K562 (cell line): Measurements from ENCODE around the gene LYPD5. TPM values are rescaled to one million over a fixed set of nuclear protein-coding genes. Genes with fewer than 3 reads are reported as not detected.

ENCODE experiments used
- BRCA1 ChIP-seq, 2 experiments: fragments of 450-650 bp in 1 of 2; sonication (generic) in 1 of 2; formaldehyde crosslinking in 1 of 2; IDR thresholded peaks; 2 replicates each; pipeline versions ENCODE4 v1.5.0 to v1.6.1; 2017 to 2020; ENCODE audit warnings: mild to moderate bottlenecking in 1 of 2, missing genetic modification reagents in 1 of 2
- DLX4 ChIP-seq: fragments of 250-450 bp; sonication (Bioruptor Pico); IDR thresholded peaks from 2 replicates; pipeline ENCODE4 v1.6.1; 2021; ENCODE audit warnings: mild to moderate bottlenecking
- DPF2 ChIP-seq: fragments of 450-650 bp; IDR thresholded peaks from 2 replicates; pipeline ENCODE4 v1.6.1; 2016
- EGR1 ChIP-seq: fragments of 450-650 bp; conservative IDR thresholded peaks from 2 replicates; pipeline ENCODE4 v1.6.1; 2017; ENCODE audit warnings: mild to moderate bottlenecking
- EHMT2 ChIP-seq: fragments of 450-650 bp; IDR thresholded peaks from 2 replicates; pipeline ENCODE4 v1.6.1; 2018; ENCODE audit warnings: antibody characterized with exemption
- ELK1 ChIP-seq: sonication (generic); formaldehyde crosslinking; IDR thresholded peaks from 2 replicates; pipeline ENCODE4 v1.8.1; 2022; ENCODE audit warnings: missing genetic modification reagents
- FOXK2 ChIP-seq, 2 experiments: fragments of 450-650 bp; IDR thresholded peaks in 1 of 2; conservative IDR thresholded peaks in 1 of 2; 2 replicates each; pipeline ENCODE4 v1.6.1; 2016; ENCODE audit warnings: low read depth in 2 of 2, mild to moderate bottlenecking in 1 of 2
- FOXP1 ChIP-seq: sonication (generic); formaldehyde crosslinking; IDR thresholded peaks from 2 replicates; pipeline ENCODE4 v1.8.0; 2022; ENCODE audit warnings: mild to moderate bottlenecking, missing genetic modification reagents
- MEIS2 ChIP-seq: fragments of 450-650 bp; IDR thresholded peaks from 2 replicates; pipeline ENCODE4 v1.6.1; 2014; ENCODE audit warnings: mild to moderate bottlenecking; ENCODE audit not compliant: partially characterized antibody
- MLLT1 ChIP-seq, 2 experiments: fragments of 450-650 bp; IDR thresholded peaks; 2 replicates each; pipeline ENCODE4 v1.6.1; 2016
- NCOR1 ChIP-seq: fragments of 450-650 bp; IDR thresholded peaks from 2 replicates; pipeline ENCODE4 v1.6.1; 2016; ENCODE audit warnings: mild to moderate bottlenecking, moderate library complexity
- NFRKB ChIP-seq: fragments of 450-650 bp; IDR thresholded peaks from 2 replicates; pipeline ENCODE4 v1.6.1; 2016; ENCODE audit warnings: low read depth
- NR2C2 ChIP-seq, 2 experiments: fragments of 200-800 bp in 1 of 2; sonication (Bioruptor generic) in 1 of 2; sonication (generic) in 1 of 2; formaldehyde crosslinking in 1 of 2; IDR thresholded peaks; 2 replicates each; pipeline versions ENCODE4 v1.6.1 to v1.8.0; 2016 to 2022; ENCODE audit warnings: mild to moderate bottlenecking in 1 of 2, missing compliant biosample characterization in 1 of 2, missing genetic modification characterization in 1 of 2, missing genetic modification reagents in 1 of 2
- PHF20 ChIP-seq: fragments of 450-650 bp; IDR thresholded peaks from 2 replicates; pipeline ENCODE4 v1.6.1; 2018; ENCODE audit not compliant: partially characterized antibody
- PURB ChIP-seq: sonication (generic); formaldehyde crosslinking; IDR thresholded peaks from 2 replicates; pipeline ENCODE4 v1.9.0; 2021; ENCODE audit warnings: low read depth, mild to moderate bottlenecking, missing genetic modification reagents
- THAP7 ChIP-seq: fragments of 250-450 bp; sonication (Bioruptor Pico); IDR thresholded peaks from 2 replicates; pipeline ENCODE4 v1.5.0; 2021
- ZC3H8 ChIP-seq: fragments of 450-650 bp; IDR thresholded peaks from 2 replicates; pipeline ENCODE4 v1.6.1; 2017
- ZNF121 ChIP-seq: sonication (generic); formaldehyde crosslinking; conservative IDR thresholded peaks from 2 replicates; pipeline ENCODE4 v1.8.0; 2022; ENCODE audit warnings: missing genetic modification reagents
- ZNF57 ChIP-seq: fragments of 450-650 bp; formaldehyde crosslinking; IDR thresholded peaks from 2 replicates; pipeline ENCODE4 v1.4.0; 2020; ENCODE audit warnings: mild to moderate bottlenecking, moderate library complexity
- ZNF668 ChIP-seq: fragments of 250-450 bp; sonication (Bioruptor Pico); IDR thresholded peaks from 2 replicates; pipeline ENCODE4 v1.8.0; 2022; ENCODE audit warnings: mild to moderate bottlenecking, inconsistent platforms
- polyA plus RNA-seq, 8 experiments: library from polyadenylated mRNA; depleted of rRNA in 4 of 8; stranded (reverse) in 5 of 8; unstranded in 3 of 8; fragments of >200 nt; fragmentation: Nextera tagmentation in 2 of 8; fragmentation: Illumina TruSeq in 1 of 8; extraction: Ambion mirVana in 2 of 8; extraction: Trizol in 1 of 8; gene quantifications; 2 replicates each; pipeline versions ENCODE4 v1.2.1 to v1.2.3, GENCODE V29; 2011 to 2014; ENCODE audit warnings: inconsistent platforms in 1 of 8, missing spikeins in 1 of 8
- total RNA-seq, 7 experiments: library from RNA; depleted of rRNA in 6 of 7; stranded (reverse); fragments of >200 nt in 6 of 7; fragmentation: Illumina TruSeq in 2 of 7; extraction: Trizol in 2 of 7; gene quantifications; 2 replicates each; pipeline versions ENCODE4 v1.2.1 to v1.2.3, GENCODE V29; 2011 to 2021; ENCODE audit warnings: low replicate concordance in 1 of 7
- TF ChIP-seq, protein P1 (sequence below): fragments of 200-800 bp; sonication (Bioruptor generic); IDR thresholded peaks from 2 replicates; pipeline ENCODE4 v1.6.1; 2017; ENCODE audit warnings: missing genetic modification characterization, missing compliant biosample characterization
- TF ChIP-seq, protein P2 (sequence below), 2 experiments: IDR thresholded peaks; 2 replicates each; pipeline ENCODE4 v1.6.1; 2011; ENCODE audit warnings: borderline replicate concordance in 1 of 2, control low read depth in 1 of 2, low read depth in 1 of 2, low read length in 1 of 2, mild to moderate bottlenecking in 1 of 2, mixed read lengths in 1 of 2, moderate library complexity in 1 of 2; ENCODE audit not compliant: insufficient read depth in 1 of 2, insufficient read length in 1 of 2, poor library complexity in 1 of 2, severe bottlenecking in 1 of 2; ENCODE audit errors: extremely low read depth in 1 of 2

The LYPD5 gene
- total and polyA plus RNA-seq, 9 of the 15 experiments (the other 6 are each of a cell fraction or from before 2014, with no cell fraction given): 0.03 to 0.22 (median 0.10) TPM; not detected in 3

GRCh38 chr19:43782311-43782660 is 20.0 kb downstream of the LYPD5 start (continued):
- TF ChIP-seq, protein P1, sequence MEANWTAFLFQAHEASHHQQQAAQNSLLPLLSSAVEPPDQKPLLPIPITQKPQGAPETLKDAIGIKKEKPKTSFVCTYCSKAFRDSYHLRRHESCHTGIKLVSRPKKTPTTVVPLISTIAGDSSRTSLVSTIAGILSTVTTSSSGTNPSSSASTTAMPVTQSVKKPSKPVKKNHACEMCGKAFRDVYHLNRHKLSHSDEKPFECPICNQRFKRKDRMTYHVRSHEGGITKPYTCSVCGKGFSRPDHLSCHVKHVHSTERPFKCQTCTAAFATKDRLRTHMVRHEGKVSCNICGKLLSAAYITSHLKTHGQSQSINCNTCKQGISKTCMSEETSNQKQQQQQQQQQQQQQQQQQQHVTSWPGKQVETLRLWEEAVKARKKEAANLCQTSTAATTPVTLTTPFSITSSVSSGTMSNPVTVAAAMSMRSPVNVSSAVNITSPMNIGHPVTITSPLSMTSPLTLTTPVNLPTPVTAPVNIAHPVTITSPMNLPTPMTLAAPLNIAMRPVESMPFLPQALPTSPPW: peak; percentile 30; the same call in 1 of the 2 replicates
- 0 out of 2 replicates have a peak, but pooled peaks have one; percentile 45 for TF ChIP-seq NFRKB
- TF ChIP-seq ZNF668: no peak
- TF ChIP-seq FOXK2 (conservative IDR thresholded peaks at IDR 0.05 in 1 of 2, IDR thresholded peaks at IDR 0.05 in 1 of 2; ENCODE audit: low read depth in 2 of 2): peak in 1 of 2 experiments; percentile 39; a peak in 1 of 4 replicates
- no peak for TF ChIP-seq BRCA1 (IDR thresholded peaks at IDR 0.05)
- no peak for TF ChIP-seq BRCA1 (CRISPR knock-in tag; IDR thresholded peaks at IDR 0.05)
- 0 out of 2 replicates have a peak, but pooled peaks have one; percentile 5 for TF ChIP-seq DPF2
- TF ChIP-seq MEIS2: peak; percentile 70
- TF ChIP-seq PURB (CRISPR knock-in tag): no peak
- TF ChIP-seq DLX4: no peak
- no peak for TF ChIP-seq ZNF57
- peak; percentile 28; the same call in 1 of the 2 replicates for TF ChIP-seq NCOR1
- TF ChIP-seq THAP7 (CRISPR knock-in tag): no peak
- TF ChIP-seq ZNF121 (CRISPR knock-in tag): 0 out of 2 replicates have a peak, but pooled peaks have one; percentile 6
- TF ChIP-seq ZC3H8: no peak
- TF ChIP-seq FOXP1 (CRISPR knock-in tag): no peak
- peak; percentile 78 for TF ChIP-seq EGR1
- no peak for TF ChIP-seq NR2C2 (CRISPR knock-in tag; IDR thresholded peaks at IDR 0.05)
- 0 out of 2 replicates have a peak, but pooled peaks have one; percentile 19 for TF ChIP-seq NR2C2 (tag; IDR thresholded peaks at IDR 0.05)
- TF ChIP-seq ELK1: no peak
- 0 out of 4 replicates have a peak, but pooled peaks of 1 of the 2 experiments have one; percentile 12 for TF ChIP-seq MLLT1 (IDR thresholded peaks at IDR 0.05)
- TF ChIP-seq, protein P2, sequence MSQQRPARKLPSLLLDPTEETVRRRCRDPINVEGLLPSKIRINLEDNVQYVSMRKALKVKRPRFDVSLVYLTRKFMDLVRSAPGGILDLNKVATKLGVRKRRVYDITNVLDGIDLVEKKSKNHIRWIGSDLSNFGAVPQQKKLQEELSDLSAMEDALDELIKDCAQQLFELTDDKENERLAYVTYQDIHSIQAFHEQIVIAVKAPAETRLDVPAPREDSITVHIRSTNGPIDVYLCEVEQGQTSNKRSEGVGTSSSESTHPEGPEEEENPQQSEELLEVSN (IDR thresholded peaks at IDR 0.05; ENCODE audit: borderline replicate concordance in 1 of 2, extremely low read depth in 1 of 2, insufficient read depth in 1 of 2, insufficient read length in 1 of 2, low read depth in 1 of 2, low read length in 1 of 2, poor library complexity in 1 of 2, severe bottlenecking in 1 of 2): no peak
- TF ChIP-seq EHMT2: 0 out of 2 replicates have a peak, but pooled peaks have one; percentile 13
- TF ChIP-seq PHF20: peak; percentile 46
